ENCODE measurements around the gene IL21R.
"Not testable (repeated sequence)": the region's sequence is repeated elsewhere in the genome, so short reads cannot be mapped to it uniquely, and the experiment has no call there.

The IL21R gene

DNA sequence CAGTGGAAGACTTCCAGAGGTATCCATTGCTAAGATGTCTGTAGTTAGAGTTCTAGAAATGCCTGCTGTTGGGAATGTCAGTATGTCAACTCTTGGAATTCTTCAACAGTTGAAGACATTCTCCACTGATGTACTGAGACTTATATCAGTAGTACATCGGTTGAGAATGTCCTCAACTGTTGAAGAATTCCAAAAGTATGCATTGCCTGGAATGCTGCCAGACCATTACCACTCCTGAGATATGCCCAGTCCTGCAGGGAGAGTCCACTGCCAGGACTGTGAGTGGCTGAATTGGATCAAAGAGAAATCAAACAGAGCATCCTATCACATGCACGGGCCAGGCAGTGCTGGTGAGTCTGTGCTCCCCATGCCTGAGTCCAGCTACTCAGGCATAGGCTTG is 42.0 kb downstream of the IL21R start:
- no peak for DNase-seq (ENCODE audit: low read depth, low spot score)

DNA sequence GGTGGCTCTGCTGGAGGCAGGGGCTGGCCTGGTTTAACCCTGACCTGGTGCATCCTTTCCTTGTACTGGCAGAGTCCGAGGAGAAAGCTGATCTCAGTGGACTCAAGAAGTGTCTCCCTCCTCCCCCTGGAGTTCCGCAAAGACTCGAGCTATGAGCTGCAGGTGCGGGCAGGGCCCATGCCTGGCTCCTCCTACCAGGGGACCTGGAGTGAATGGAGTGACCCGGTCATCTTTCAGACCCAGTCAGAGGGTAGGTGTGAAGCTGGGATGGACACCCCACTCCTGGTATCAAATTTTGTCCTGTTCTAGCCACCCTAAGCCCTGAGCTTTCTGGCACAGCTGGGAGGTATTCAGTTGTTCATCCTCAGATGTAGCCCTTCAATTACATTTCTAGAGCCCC is 42.5 kb downstream of the IL21R start:
- no peak for DNase-seq (ENCODE audit: low read depth, low spot score)

DNA sequence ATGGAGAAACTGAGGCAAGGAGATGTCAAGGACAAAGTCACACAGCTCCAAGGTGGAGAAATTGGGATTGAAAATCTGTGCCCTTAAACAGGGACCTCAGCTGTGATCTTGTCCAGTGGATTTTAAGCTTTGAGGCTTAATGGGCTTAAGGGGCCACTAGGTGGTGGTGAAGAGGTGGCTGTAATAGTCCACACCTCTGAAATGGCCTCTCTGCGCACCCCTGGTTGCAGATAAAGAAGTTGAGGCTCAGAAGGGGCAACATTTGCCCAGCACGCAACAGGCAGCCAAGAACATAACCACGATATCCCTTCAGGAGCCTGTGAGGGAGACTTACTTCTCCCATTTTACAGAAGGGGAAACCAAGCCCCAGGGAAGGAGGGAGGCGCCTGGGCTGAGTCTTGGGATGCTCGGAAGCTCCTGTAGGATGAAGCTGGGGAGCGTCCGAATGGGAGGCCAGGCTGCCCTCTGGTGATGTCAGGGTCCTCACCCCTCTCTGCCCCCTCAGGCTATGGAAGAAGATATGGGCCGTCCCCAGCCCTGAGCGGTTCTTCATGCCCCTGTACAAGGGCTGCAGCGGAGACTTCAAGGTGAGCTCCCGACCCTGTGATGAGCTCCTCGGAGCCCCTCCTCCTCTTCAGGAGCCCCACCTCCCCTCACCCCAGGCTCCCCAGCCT is 43.7 kb downstream of the IL21R start:
- no peak for DNase-seq (ENCODE audit: low read depth, low spot score)

DNA sequence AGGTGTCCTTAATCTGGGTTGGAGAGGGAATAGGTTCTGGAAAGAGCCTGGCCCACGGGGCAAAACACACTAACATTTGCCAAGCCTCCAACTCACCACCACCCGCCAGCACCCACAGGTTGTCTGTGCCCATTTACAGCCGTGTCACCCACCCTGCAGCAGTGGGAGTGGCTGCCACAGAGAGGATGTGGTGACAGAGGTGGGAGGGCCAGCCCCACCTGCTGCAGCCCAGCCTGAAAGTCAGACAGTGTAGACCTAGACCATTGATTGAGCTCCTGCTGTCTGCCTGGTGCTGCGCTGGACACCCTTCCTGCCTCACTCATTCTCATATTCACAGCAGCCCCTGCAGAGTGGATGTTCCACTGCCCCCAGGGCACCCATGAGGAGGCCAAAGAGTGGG is 44.7 kb downstream of the IL21R start:
- DNase-seq (ENCODE audit: low read depth, low spot score) = peak; percentile 58

DNA sequence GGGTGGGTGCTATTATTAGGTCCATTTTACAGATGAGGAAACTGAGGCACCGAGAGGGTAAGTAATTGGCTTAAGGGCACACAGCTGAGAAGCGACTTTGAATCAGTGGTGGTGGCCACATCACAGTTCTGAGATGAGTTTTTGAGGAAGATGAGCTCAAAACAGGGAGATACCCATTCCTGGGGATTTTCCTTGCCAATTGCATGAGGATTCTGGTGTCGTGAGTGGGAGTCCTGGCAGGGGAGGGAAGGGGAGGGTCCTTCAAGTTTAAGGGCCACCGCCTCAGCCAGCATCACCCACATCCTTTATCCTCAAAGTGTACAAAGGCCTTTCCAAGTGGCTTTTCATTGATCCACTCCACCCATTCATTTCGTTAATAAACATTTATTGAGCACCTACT is 45.3 kb downstream of the IL21R start:
- DNase-seq (ENCODE audit: low read depth, low spot score) = no peak

DNA sequence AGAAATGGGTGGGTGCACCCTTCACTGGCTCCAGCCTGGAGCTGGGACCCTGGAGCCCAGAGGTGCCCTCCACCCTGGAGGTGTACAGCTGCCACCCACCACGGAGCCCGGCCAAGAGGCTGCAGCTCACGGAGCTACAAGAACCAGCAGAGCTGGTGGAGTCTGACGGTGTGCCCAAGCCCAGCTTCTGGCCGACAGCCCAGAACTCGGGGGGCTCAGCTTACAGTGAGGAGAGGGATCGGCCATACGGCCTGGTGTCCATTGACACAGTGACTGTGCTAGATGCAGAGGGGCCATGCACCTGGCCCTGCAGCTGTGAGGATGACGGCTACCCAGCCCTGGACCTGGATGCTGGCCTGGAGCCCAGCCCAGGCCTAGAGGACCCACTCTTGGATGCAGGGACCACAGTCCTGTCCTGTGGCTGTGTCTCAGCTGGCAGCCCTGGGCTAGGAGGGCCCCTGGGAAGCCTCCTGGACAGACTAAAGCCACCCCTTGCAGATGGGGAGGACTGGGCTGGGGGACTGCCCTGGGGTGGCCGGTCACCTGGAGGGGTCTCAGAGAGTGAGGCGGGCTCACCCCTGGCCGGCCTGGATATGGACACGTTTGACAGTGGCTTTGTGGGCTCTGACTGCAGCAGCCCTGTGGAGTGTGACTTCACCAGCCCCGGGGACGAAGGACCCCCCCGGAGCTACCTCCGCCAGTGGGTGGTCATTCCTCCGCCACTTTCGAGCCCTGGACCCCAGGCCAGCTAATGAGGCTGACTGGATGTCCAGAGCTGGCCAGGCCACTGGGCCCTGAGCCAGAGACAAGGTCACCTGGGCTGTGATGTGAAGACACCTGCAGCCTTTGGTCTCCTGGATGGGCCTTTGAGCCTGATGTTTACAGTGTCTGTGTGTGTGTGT is 46.8 kb downstream of the IL21R start:
- no peak for DNase-seq (ENCODE audit: low read depth, low spot score)

DNA sequence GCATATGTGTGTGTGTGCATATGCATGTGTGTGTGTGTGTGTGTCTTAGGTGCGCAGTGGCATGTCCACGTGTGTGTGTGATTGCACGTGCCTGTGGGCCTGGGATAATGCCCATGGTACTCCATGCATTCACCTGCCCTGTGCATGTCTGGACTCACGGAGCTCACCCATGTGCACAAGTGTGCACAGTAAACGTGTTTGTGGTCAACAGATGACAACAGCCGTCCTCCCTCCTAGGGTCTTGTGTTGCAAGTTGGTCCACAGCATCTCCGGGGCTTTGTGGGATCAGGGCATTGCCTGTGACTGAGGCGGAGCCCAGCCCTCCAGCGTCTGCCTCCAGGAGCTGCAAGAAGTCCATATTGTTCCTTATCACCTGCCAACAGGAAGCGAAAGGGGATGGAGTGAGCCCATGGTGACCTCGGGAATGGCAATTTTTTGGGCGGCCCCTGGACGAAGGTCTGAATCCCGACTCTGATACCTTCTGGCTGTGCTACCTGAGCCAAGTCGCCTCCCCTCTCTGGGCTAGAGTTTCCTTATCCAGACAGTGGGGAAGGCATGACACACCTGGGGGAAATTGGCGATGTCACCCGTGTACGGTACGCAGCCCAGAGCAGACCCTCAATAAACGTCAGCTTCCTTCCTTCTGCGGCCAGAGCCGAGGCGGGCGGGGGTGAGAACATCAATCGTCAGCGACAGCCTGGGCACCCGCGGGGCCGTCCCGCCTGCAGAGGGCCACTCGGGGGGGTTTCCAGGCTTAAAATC is 47.6 kb downstream of the IL21R start:
- peak; percentile 48 for DNase-seq (ENCODE audit: low read depth, low spot score)

DNA sequence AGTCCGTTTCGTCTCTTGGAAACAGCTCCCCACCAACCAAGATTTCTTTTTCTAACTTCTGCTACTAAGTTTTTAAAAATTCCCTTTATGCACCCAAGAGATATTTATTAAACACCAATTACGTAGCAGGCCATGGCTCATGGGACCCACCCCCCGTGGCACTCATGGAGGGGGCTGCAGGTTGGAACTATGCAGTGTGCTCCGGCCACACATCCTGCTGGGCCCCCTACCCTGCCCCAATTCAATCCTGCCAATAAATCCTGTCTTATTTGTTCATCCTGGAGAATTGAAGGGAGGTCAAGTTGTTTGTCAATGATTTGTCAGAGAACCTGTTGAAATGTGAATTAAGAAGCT is 48.2 kb downstream of the IL21R start:
- DNase-seq (ENCODE audit: low read depth, low spot score) = no peak

DNA sequence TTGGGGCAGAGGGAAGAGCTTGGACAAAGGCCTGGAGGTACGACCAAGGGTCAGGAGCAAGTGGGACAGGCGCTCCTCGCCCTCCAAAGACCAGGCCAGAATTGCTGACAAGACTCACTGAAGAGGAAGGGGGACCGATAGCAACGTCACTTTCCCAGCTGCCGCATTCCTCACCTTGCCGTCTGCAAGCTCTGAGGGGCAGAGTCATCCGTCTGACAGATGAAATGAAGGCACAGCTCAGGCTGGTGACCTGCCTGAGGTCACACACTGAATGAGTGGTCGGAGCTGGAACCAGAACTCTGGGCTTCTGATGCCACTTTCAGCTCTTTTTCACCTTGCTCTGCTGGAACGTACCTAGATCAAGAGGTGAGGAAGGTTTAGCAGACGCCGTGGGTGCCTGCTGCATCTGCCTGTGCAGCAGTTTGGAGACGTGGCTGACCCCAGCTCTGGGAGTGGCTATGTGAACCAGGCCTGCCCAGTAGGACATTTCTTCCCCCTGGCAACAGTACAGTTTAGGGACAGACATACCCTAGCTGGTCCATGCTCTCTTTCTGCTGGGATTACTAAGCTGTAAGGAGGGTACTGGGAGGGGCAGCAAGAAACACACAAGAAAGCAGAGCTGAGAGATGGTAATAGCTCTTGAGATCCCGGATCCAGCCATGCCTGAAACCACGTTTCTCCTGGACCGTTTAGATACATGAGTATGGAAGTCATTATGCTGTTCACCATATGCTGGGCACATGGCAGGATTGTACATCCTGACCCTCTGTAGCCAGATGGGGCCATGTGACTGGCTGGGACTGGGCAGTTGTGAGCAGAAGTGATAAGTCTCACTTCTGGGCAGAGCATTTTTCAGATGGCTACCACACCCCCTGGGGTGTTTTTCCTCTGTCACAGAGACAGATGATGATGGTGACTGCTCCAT is 50.9 kb downstream of the IL21R start:
- DNase-seq (ENCODE audit: low read depth, low spot score) = no peak

DNA sequence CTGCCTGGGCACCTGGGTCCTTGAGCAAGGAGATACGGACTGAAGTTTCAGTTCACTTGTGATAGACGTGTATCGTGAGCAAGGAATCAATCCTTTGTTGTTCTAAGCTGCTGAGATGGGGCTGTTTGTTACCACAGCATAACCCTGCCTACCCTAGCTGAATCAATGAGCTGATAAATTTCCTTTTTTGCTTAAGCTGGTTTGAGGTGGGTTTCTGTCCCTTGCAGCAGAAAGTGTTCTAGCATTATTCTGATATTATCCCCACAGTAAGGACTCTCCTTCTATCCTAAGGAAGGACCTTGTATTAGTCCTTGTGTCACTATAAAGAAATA is 51.5 kb downstream of the IL21R start:
- no peak for DNase-seq (ENCODE audit: low read depth, low spot score)

DNA sequence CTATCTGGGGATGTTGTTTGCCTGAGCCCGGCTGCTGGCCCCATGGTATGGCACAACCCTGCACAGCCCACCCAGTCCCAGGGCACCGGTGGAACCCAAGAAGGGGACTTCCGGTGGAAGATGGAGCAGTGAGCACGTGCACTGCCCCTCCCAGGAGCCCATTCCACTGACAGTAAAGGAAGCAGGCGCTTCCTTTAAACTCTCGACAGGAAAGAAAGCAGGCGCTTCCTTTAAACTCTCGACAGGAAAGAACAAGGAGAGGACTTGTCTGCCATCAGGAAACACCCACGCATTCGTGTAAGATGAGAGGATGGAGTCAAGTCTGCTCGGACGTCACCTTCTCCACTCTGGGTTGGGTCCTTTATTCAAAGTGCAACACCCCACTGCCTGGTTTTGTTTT is 53.7 kb downstream of the IL21R start:
- no peak for DNase-seq (ENCODE audit: low read depth, low spot score)

DNA sequence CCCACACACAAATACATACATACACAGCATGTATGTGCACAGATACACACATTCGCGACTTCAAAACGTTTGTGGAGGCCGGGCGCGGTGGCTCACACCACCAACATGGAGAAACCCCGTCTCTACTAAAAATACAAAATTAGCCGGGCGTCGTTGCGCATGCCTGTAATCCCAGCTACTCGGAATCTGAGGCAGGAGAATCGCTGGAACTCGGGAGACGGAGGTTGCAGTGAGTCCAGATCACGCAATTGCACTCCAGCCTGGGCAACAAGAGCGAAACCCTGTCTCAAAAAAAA is 55.6 kb downstream of the IL21R start:
- DNase-seq (ENCODE audit: low read depth, low spot score) = not testable (repeated sequence)

DNA sequence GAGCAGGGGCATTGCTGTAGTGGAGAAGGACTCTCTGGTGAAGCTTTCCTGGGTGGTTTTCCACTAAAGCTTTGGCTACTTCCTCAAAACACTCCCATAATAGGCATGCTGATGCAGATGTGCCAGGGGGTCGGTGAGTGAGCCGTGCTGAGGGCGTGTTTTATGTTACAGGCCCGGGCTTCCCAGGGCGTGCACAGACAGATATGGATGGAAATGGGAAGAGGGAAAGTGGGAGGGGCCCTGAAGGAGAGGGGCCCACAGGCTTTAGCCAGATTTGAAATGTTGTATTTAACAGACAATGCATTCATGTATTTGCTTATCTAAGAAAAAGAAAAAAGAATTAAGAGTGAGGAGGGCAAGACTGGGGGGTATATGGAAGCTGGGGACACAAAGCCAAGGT is 56.3 kb downstream of the IL21R start:
- DNase-seq (ENCODE audit: low read depth, low spot score) = no peak

DNA sequence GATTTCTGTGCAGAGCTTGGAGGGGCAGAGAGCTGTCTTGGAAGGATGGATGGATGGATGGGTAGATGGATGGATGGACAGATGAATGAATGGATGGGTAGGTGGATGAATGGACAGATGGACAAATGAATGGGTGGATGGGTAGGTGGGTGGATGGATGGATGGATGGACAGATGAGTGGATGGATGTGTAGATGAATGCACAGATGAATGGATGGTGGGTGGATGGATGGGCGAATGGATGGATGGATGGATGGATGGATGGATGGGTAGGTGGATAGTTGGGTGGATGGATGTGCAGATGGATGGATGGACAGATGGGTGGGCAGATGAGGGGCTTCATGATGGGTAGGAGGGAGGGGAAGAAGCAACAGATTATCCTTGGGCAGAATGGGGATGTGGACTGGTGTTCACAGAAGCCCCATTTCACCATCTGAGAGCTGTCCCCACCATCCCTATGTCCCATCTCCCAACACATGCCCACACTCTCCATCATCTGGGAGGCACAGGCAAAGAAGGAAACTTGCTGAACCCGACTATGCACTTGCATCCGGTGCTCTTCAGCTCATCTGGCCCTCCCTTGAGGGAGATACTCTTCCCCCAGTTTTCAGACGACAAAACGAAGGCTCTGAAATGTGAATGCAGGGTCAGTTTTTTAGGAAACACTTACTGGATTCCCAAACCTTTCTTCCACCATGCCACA is 57.2 kb downstream of the IL21R start:
- no peak for DNase-seq (ENCODE audit: low read depth, low spot score)

DNA sequence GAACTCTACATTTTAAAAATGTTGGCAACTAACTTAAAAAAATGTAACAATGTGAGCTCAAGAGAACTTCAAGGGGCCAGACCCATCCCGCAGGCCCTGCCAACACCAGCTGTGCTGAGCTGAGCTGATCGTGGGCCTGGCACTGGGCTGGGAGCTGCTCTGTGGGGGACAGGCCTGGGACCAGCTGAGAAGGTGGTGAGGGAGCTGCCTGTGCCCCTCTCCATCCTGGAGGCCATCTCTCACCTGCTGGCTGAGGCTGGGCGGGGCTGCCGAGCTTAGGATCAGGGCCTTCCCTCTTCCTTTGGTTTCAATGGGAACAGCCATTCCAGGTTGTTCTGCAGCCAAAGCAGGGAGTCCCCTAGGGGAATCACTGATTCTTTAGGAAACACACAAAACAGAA is 58.2 kb downstream of the IL21R start:
- no peak for DNase-seq (ENCODE audit: low read depth, low spot score)

DNA sequence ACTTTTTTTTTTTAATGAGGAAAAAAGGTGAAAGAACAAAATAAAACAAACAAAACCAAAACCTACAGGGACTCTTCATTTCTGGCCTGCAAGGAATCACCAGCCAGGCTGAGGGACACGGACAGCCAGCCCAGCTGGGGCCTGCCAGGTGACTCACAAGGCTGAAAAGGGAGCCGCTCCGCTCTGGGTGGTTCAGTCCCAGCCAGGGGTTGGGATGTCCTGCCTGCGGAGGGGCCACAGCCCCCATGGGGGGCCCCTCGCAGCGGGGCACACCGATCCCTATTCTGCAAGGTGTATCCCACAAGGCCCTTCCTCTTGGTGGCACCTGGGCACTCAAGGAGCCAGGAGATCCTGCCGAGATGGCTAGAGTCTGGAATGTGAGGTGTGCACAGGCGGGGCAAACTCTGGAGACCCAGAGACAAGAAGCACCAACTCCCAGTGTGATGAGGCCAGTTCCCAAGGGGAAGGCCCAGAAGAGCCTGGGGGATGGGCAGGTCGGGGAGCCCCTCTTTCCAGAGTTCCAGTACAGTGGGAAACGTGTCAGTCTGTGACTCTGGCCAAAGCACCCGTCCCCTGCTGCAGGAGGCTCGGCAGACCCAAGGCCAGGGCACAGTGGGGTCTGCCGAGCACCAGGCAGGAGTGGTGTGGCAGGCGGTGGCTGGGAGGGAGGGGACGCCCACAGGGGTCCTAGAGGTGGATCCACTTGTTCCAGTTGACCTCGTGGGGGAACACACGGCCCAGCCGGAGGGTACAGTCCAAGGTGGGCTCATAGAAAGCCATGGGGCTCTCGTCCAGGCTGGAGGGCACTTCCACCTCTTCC is 58.9 kb downstream of the IL21R start:
- no peak for DNase-seq (ENCODE audit: low read depth, low spot score)

DNA sequence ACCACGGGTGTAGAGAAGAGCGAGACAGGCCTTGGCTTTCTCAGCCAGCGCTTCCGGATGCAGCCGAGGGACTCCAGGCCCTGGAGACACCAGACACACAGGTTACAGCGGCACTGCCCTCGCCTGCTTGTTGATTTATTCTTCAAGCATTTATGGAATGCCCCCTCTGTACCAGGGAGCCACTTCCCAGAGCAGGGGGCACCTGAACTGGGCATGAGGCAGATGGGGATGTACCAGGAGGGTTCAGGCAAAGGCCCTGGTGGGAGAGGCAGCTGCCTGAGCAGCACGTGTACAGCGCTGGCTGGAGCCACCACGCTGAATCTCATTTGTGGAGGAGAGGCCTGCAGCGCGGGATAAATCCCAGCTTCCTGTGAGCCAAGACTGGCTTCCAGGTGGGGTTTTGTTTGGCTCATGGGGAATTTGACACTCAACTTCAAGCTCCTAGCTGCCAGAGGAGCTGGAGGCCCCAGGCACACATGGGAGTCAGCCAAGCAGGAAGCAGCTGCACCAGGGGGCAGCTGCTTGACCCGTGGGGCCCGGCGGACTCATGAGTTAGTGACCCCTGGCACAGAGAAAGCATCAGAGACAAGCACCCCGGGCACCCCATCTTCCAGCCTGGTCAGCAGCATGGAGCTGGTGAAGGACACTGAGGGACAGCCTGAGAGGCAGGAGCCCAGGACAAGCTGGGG is 59.7 kb downstream of the IL21R start:
- DNase-seq (ENCODE audit: low read depth, low spot score) = no peak

DNA sequence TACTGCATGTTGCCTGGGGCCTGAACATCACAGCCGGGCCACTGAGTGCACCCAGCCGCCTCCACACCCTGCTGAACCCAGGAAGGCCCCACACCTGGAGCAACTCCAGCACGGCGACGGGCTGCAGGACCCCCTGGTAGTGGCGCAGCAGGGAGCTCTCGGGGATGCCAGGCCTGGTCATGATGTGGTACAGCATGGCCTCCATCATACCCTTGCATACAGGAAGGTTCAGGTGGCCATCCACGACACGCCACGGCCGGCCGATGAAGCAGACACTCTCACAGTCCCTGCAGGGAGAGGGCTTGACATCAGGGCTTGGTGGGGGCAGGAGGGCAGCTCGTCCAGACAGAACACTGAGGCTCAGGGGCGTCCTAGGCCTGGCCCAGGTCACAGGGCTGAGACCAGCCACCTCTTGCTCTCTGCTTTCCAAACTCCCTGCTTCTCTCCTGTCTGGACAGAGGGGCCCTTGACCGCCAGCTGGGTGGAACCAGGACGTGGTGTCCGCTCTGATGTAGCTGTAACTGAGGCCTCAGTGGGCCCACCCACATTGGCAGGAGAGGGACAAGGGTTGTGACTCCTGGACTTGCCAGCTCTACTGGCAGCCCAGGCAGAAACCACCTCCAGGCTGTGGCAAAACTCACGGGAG is 60.3 kb downstream of the IL21R start:
- no peak for DNase-seq (ENCODE audit: low read depth, low spot score)
